B cell (primary cell): Measurements from ENCODE around the gene SPAG6. TPM values are rescaled to one million over a fixed set of nuclear protein-coding genes. Genes with fewer than 3 reads are reported as not detected.

ENCODE experiments used
- ATAC-seq: fragments of 200-7000 bp; cut with Tn5 transposase; one replicate; pipeline ENCODE4 v1.10.0; 2021; ENCODE audit warnings: low read depth, mild to moderate bottlenecking, moderate number of reproducible peaks, moderate library complexity
- CTCF ChIA-PET: fragments of 350-600 bp; sonication (Branson Sonifier 250); formaldehyde crosslinking; loops from one replicate; lab custom pipeline; 2021; ENCODE audit warnings: antibody characterized with exemption, inconsistent platforms; lab: Charles Lee
- POLR2A ChIA-PET: fragments of 350-600 bp; sonication (Branson Sonifier 250); formaldehyde crosslinking; loops from one replicate; lab custom pipeline; 2021; ENCODE audit warnings: antibody characterized with exemption; lab: Charles Lee
- DNase-seq: peaks from one replicate; pipeline ENCODE4 v3.0.0; 2013
- H2AFZ ChIP-seq: 2 replicates; pipeline ENCODE4 v1.6.1; 2012; ENCODE audit warnings: mild to moderate bottlenecking, low read depth, low read length; ENCODE audit not compliant: insufficient read depth, poor library complexity, severe bottlenecking
- H3K27ac ChIP-seq, 2 donors: 1 replicate in 1 of 2; 2 replicates in 1 of 2; pipeline ENCODE4 v1.5.1; 2012 to 2013; ENCODE audit warnings: low read length in 2 of 2, mild to moderate bottlenecking in 2 of 2, moderate library complexity in 1 of 2
- H3K27me3 ChIP-seq, 4 experiments: fragments of 200-600 bp in 1 of 4; sonication (generic) in 1 of 4; replicated peaks in 1 of 4; 1 replicate in 2 of 4; 2 replicates in 2 of 4; pipeline versions ENCODE4 v1.6.1 to v1.7.0; 2013 to 2016; ENCODE audit warnings: low read length in 3 of 4, mild to moderate bottlenecking in 2 of 4, mixed read lengths in 1 of 4, moderate library complexity in 1 of 4; ENCODE audit not compliant: insufficient read depth in 4 of 4, control insufficient read depth in 3 of 4; ENCODE audit errors: control extremely low read depth in 1 of 4
- H3K36me3 ChIP-seq, 2 experiments: replicated peaks in 1 of 2; 1 replicate in 1 of 2; 2 replicates in 1 of 2; pipeline versions ENCODE4 v1.6.1 to v1.7.1; 2013; ENCODE audit warnings: low read length in 1 of 2; ENCODE audit not compliant: insufficient read depth in 2 of 2, control insufficient read depth in 1 of 2; ENCODE audit errors: control extremely low read depth in 1 of 2, extremely low read depth in 1 of 2
- H3K4me1 ChIP-seq, 2 donors: fragments of 200-600 bp in 1 of 2; sonication (generic) in 1 of 2; 1 replicate in 1 of 2; 2 replicates in 1 of 2; pipeline versions ENCODE4 v1.5.1 to v1.6.1; 2013 to 2017; ENCODE audit warnings: low read length in 2 of 2; ENCODE audit not compliant: control insufficient read depth in 2 of 2, insufficient read depth in 2 of 2
- H3K4me2 ChIP-seq: replicated peaks from 2 replicates; pipeline ENCODE3; 2012; ENCODE audit warnings: mild to moderate bottlenecking, low read depth, low read length; ENCODE audit not compliant: poor library complexity, severe bottlenecking
- H3K4me3 ChIP-seq, 5 experiments: fragments of 200-600 bp in 1 of 5; sonication (generic) in 1 of 5; 1 replicate in 3 of 5; 2 replicates in 2 of 5; pipeline versions ENCODE4 v1.5.1 to v1.7.0; 2011 to 2016; ENCODE audit warnings: low read length in 4 of 5, mild to moderate bottlenecking in 4 of 5, low read depth in 2 of 5, control low read depth in 1 of 5, moderate library complexity in 1 of 5; ENCODE audit not compliant: insufficient read depth in 1 of 5; ENCODE audit errors: control extremely low read depth in 1 of 5, extremely low read depth in 1 of 5
- H3K79me2 ChIP-seq: fragments of 200-600 bp; sonication (generic); one replicate; pipeline ENCODE4 v1.6.0; 2016; ENCODE audit warnings: low read length; ENCODE audit not compliant: control insufficient read depth, insufficient read depth
- H3K9ac ChIP-seq: fragments of 200-600 bp; sonication (generic); 2 replicates; pipeline ENCODE4 v1.6.1; 2017; ENCODE audit warnings: mild to moderate bottlenecking, low read length, moderate library complexity
- H3K9me3 ChIP-seq, 3 donors: one replicate each; pipeline versions ENCODE4 v1.6.1 to v1.7.1; 2013; ENCODE audit warnings: low read length in 2 of 3; ENCODE audit not compliant: control insufficient read depth in 2 of 3, insufficient read depth in 1 of 3; ENCODE audit errors: control extremely low read depth in 1 of 3
- H4K20me1 ChIP-seq: 2 replicates; pipeline ENCODE4 v1.6.0; 2012; ENCODE audit warnings: mild to moderate bottlenecking, low read length; ENCODE audit not compliant: insufficient read depth, control insufficient read depth, poor library complexity, severe bottlenecking
- H3K27ac Mint-ChIP-seq: one replicate; pipeline ENCODE4 v1.8.0; 2021; ENCODE audit warnings: mixed read lengths
- H3K27me3 Mint-ChIP-seq: one replicate; pipeline ENCODE4 v1.8.0; 2021; ENCODE audit warnings: mixed read lengths
- H3K4me1 Mint-ChIP-seq: one replicate; pipeline ENCODE4 v1.8.0; 2021; ENCODE audit warnings: mixed read lengths
- H3K4me3 Mint-ChIP-seq: one replicate; pipeline ENCODE4 v1.8.0; 2021; ENCODE audit warnings: mixed read lengths
- H3K9me3 Mint-ChIP-seq: one replicate; pipeline ENCODE4 v1.8.0; 2022; ENCODE audit warnings: mixed read lengths; ENCODE audit not compliant: insufficient read depth
- EZH2 ChIP-seq: IDR thresholded peaks from 2 replicates; pipeline ENCODE4 v1.6.1; 2012; ENCODE audit warnings: borderline replicate concordance, low read depth, mild to moderate bottlenecking, moderate library complexity, low read length; ENCODE audit not compliant: insufficient read depth, poor library complexity, severe bottlenecking
- WGBS: methylation state at CpG from one replicate; pipeline ENCODE4 v1.1.5; 2013; ENCODE audit warnings: missing lambda C conversion rate; ENCODE audit not compliant: insufficient coverage; 5-methylcytosine and 5-hydroxymethylcytosine counted together
- intact Hi-C: fragments of 100-400 bp; cut with micrococcal nuclease; formaldehyde crosslinking; loops from one replicate; pipeline ENCODE4 v1.10.0; 2022
- polyA plus RNA-seq: library from polyadenylated mRNA; depleted of rRNA; stranded (reverse); fragments of >200 nt; gene quantifications from 2 replicates; pipeline ENCODE4 v1.2.3, GENCODE V29; 2012
- total RNA-seq, 2 donors: library from RNA; stranded (reverse); fragments of 120-200 nt in 1 of 2; gene quantifications; 1 replicate in 1 of 2; 2 replicates in 1 of 2; pipeline versions ENCODE4 v1.2.3 to v1.2.4, GENCODE V29; 2013 to 2022
- TF ChIP-seq, protein P1 (sequence below): fragments of 200-600 bp; IDR thresholded peaks from one replicate; pipeline ENCODE4 v1.8.0; 2022; ENCODE audit warnings: antibody characterized with exemption, mild to moderate bottlenecking

Gene SPAG6
- total and polyA plus RNA-seq, 2 donors (not counting 1 experiment from before 2014, with no cell fraction given): not detected

GRCh38 chr10:22454634-22455033, 109.3 kb downstream of the SPAG6 start:
- Mint-ChIP-seq H3K4me1 (peaks cover 34% of the 10 kb centered on the region), H3K27me3 (no peaks in the 10 kb centered on the region), H3K27ac (peak overlapping the region; percentile 85), H3K4me3 (peak overlapping the region; percentile 73), H3K9me3 (no peaks in the 10 kb centered on the region)
- intact Hi-C loops: loop anchor here (2.0 kb wide), 1 partner anchor 18 kb away; no protein-coding TSS in a partner anchor
- Histone ChIP-seq H3K36me3 (no peaks in the 10 kb centered on the region), H3K27ac (peak overlapping the region; percentile 22 to 25), H3K4me1 (peaks cover 26 to 32% of the 10 kb centered on the region in 2 donors), H3K9ac (peak overlapping the region; percentile 3), H4K20me1 (no peaks in the 10 kb centered on the region), H3K79me2 (no peaks in the 10 kb centered on the region), H3K27me3 (no peaks in the 10 kb centered on the region), H3K4me3 (peak overlapping the region in 1 of 5 experiments; percentile 41), H3K4me2 (peak overlapping the region; percentile 65), H2AFZ (peak overlapping the region; percentile 68), H3K9me3 (peaks cover 0 to 8% (median 0%) of the 10 kb centered on the region in 3 donors)
- POLR2A ChIA-PET: interaction anchor here (1.0 to 1.9 kb wide), 4 partner anchors 9 to 114 kb away, joined by 3 to 15 read pairs (median 4); no protein-coding TSS in a partner anchor
- CTCF ChIA-PET: interaction anchor here (0.6 to 2.3 kb wide), 6 partner anchors 9 to 139 kb away, joined by 3 to 7 read pairs (median 4); partner anchors contain the start of gene COMMD3
- ATAC-seq (no peak), DNase-seq (no peak)
- WGBS: no CpG with 5 or more reads among the region's 1 CpG
- TF ChIP-seq, protein P1, sequence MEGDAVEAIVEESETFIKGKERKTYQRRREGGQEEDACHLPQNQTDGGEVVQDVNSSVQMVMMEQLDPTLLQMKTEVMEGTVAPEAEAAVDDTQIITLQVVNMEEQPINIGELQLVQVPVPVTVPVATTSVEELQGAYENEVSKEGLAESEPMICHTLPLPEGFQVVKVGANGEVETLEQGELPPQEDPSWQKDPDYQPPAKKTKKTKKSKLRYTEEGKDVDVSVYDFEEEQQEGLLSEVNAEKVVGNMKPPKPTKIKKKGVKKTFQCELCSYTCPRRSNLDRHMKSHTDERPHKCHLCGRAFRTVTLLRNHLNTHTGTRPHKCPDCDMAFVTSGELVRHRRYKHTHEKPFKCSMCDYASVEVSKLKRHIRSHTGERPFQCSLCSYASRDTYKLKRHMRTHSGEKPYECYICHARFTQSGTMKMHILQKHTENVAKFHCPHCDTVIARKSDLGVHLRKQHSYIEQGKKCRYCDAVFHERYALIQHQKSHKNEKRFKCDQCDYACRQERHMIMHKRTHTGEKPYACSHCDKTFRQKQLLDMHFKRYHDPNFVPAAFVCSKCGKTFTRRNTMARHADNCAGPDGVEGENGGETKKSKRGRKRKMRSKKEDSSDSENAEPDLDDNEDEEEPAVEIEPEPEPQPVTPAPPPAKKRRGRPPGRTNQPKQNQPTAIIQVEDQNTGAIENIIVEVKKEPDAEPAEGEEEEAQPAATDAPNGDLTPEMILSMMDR: no peak
- no peak for TF ChIP-seq EZH2
